Choroid plexus epithelial cell (primary cell): ENCODE measurements around the gene PFDN6.

ENCODE experiments used
- DNase-seq: peaks from one replicate; pipeline ENCODE4 v3.0.0-alpha.2; 2010; ENCODE audit warnings: low read depth
- H3K4me3 ChIP-seq: 2 replicates; pipeline ENCODE4 v1.5.1; 2011; ENCODE audit warnings: low read depth, mild to moderate bottlenecking, control low read depth, low read length, moderate library complexity
- CTCF ChIP-seq: conservative IDR thresholded peaks from 2 replicates; pipeline ENCODE4 v1.5.1; 2011; ENCODE audit warnings: low read depth, mild to moderate bottlenecking, control low read depth, inconsistent platforms, low read length, moderate library complexity

Gene PFDN6

DNA sequence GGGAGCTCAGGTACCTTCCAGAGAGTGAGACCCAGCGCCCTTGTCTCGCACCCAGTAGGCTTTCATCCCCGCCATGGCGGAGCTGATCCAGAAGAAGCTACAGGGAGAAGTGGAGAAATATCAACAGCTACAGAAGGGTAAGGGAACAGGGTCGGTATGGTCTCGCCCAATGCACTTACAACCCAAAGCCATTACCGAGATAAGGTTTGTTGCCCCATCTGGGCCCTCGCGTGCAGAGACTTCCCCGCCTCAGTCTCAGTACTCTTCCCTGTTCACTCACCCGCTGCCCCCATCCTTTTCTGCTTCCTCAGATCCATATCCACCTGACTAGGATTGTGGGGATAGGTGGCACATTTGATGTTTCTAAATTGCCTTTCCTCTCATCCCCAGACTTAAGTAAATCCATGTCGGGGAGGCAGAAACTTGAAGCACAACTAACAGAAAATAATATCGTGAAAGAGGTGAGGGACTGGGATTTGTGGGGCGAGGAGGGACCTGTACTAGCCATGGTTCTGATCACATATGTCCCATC lies 449 bp downstream of the PFDN6 start:
- no peak for TF ChIP-seq CTCF
- peak overlapping the region; percentile 87 for H3K4me3 ChIP-seq
- no peak for DNase-seq

DNA sequence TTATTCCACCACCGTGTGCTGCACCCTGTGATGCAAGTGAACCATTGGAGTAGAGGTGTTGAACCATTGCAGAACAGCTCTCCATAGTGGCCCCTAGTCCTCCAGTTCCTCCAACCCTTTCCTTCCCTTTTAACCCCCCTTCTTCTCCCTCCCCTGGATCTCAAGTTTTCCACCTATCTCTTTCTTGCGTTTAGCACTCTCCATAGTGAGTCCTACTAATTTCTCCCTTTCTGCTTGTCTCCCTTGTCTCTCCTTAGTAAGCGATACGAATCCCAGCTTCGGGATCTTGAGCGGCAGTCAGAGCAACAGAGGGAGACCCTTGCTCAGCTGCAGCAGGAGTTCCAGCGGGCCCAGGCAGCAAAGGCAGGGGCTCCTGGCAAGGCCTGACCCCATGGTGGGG lies 1.1 kb downstream of the PFDN6 start:
- TF ChIP-seq CTCF, result no peak
- peak overlapping the region; percentile 87 for H3K4me3 ChIP-seq
- no peak for DNase-seq

- H3K4me3 ChIP-seq, result no peak overlapping the region
- DNase-seq, result no peak
- TF ChIP-seq CTCF, result no peak
Observed at GRCh38 chr6:33292996-33293682, 3.7 kb downstream of the PFDN6 start.

GRCh38 chr6:33294086-33294823 lies 4.9 kb downstream of the PFDN6 start:
- DNase-seq, result no peak
- TF ChIP-seq CTCF, result no peak
- no peak overlapping the region for H3K4me3 ChIP-seq

DNA sequence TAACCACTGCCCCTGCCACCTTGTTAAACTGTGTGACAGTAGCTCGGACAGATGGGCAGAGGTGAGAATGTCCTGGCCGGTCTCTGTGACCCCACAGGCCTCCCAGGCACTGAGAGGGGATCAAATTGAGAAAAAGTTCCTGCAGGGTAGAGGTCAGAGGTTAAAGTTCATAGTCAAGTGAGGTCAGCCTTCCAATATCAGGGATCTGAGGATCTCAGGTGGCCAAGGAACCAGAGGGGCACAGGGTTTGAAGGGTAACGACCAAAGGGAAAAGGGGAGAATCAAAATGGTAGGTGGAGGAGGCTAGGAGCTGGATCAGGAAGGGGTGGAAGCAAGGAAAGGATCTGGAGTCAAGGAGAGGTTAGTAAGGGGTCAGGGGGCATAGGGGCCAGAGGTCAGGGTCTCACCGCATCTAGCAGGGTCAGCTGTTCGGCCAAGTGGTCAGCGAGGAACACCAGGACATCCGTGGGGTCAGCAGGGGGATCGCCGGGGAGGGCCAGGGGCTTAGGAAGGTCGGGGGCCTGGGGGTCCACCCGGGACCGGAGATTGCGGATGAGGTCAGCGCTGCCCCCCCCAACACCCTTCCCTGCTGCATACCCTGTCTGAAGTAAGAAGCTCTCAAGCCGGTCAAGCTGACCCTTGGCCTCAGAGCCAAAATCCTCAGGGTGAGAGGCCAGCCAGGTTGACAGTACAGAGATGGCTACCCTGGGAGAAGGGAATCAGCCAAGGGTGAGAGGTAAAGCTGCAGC lies 6.4 kb downstream of the PFDN6 start:
- DNase-seq, result no peak
- no peak overlapping the region for H3K4me3 ChIP-seq
- TF ChIP-seq CTCF, result no peak

DNA sequence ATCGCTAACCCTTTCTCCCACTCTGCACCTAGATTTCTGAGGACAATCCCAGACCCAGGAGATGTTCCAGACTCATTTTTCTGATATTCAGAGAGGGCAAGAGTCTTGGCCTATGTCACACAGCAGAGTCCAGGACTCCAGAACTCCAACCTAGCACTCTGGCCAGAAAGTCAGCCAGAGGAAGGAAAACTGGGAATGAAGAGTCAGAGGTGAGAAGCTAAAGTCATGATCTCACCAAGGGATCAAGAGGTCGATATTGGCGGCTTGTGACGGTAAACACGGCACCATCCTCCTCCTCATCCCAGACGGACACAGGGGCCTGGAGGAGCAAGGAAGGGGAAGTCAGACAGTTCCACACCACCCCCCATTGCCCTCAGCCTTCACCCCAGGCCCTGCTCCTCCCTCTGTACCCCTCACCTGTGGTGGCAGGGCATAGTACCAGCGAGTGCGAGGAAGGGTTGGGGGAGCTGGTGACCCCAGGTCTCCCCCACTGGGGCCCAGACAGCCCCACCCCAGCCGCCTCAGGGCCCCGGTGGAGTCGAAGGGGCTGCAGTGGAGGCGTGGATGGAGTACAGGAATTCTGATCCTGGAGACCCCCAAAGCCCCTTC lies 7.5 kb downstream of the PFDN6 start:
- no peak for DNase-seq
- no peak for TF ChIP-seq CTCF
- peak overlapping the region; percentile 92 for H3K4me3 ChIP-seq
